HG03432 (cell line): ENCODE data around the gene MAS1.

ENCODE experiments used
- ATAC-seq: cut with Tn5 transposase; IDR thresholded peaks from one replicate; pipeline ENCODE4 v1.9.1; 2021; ENCODE audit warnings: mild to moderate bottlenecking, moderate library complexity; ENCODE audit not compliant: unreplicated experiment

Gene MAS1

DNA sequence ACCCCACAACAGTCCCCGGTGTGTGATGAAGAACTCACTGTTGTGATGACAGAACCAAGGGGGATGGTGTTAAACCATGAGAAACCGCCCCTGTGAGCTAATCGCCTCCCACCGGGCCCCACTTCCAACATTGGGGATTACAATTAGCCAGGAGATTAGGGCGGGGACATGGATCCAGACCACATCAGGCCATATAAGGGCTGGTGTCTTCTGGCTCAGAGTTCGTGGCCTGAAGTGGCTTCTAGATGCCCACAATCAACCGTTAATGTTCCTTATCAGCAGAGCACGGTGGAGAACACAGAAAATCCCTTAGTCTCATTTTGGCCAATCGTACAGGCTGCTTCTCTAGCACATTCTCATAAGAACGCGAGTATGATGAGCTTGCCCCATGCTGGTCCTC is 10.9 kb upstream of the MAS1 start:
- no peak for ATAC-seq

DNA sequence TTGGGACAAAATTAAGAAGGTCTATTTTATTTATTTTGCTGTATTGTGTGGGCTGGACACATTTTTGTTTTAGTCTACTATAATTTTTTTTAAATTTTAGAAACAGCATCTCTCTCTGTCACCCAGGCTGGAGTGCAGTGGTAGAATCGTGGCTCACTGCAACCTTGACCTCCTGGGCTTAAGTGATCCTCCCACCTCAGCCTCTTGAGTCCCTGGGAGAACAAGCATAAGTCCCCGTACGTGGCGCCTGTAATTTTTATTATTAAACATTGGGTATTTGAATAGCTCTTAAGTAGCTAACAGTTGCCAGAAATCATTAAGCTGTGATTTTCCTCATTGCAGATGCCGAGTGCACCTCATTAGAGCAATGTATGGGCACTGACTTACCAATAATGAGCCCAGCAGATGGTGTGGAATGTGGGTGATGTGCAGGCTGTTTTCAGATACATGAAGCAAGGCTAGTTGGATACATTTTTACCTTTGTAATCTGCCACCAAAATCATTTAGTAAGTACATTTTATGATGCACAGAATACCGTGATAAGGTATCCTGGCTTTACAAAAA is 10.3 kb upstream of the MAS1 start:
- no peak for ATAC-seq

DNA sequence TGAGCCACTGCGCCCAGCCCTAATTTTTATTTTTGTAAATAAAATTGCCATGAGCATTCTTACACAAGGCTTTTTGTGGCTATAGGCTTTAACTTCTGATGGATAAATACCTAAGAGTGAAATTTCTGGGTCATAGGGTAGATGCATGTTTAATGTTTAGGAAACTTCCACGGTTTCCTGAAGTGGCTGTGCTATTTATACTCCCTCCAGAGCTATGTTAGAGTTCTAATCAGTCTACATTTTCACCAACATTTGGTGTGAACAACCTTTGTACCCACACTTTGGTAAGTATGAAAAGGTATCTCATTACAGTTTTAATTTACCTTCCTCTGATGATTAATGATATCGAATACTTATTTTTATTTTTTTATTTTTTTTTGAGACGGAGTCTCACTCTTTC is 6.1 kb upstream of the MAS1 start:
- no peak for ATAC-seq

DNA sequence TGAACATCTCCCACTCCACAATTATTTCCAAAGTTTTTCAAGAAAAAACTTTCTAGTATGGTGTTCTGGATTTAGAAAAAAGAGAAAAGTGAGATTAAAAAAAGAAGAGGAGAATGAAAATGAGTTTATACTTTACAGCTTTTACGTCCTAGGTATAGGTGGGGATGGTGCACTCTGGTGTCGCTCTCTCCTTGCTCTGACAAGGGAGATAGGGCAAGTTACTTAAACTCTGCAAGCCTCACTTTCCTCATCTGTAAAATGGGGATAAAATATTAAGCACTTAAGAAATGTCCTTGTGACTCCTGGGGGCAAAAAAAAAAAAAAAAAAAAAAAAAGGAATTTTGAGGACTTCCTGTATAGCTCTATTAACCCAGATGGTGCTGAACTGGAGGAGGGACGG is 4.5 kb upstream of the MAS1 start:
- no peak for ATAC-seq

DNA sequence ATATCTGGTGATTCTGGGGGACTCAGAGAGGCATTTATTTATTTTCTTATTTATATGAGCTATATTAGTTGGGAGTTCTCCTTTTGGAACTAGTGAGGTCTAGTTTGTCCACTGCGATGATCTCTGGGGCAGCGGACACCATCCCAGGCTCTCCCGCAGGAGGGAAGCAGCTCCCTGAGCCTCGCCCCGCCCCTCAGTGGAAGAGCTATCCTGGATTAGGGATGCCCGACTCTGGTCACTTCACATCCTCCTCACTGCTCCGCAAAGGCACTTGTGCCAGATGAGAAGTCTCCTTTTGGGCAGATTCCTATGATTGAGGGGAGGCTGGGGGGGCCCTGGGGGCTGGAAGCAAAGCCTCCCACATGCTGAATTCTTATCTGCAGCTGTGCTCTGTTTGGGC is 3.6 kb upstream of the MAS1 start:
- no peak for ATAC-seq

DNA sequence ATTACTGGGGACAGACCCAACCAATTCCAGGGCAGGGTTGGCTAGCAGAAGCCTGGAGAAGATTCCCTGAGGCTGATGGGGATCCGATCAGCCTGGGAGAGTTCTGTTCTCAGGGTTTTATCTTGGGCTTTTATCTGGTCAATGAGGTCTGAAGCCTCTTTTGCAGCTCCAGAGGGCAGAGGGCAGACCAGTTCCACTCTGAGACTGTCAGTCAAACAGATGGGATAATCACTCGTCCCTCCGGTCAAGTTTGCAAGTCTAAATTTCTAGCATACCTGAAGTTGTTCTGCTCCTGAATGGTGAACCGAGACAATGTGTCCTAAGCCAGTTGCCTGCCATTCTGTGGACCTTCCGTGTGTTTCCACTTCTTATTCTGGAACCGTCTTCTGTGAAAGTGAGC is 3.0 kb upstream of the MAS1 start:
- ATAC-seq = no peak

DNA sequence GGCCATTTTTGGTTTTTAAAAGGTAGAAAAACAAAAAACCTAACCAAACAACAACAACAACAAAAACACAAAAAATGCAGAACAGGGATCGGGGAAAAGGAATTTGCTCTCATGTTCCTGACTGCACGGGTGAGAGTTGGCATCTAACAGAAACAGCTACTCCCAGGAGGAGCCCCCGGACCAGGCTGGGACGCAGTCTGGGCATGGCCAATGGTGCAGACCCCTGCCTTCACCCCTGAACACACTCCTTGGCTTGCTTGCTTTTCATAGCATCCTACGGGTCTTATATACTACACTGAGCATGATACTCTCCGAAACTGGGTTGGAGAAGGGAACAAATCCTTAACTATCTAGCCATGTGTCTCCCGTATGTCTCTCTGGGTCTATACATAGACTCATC is 587 bp upstream of the MAS1 start:
- no peak for ATAC-seq

DNA sequence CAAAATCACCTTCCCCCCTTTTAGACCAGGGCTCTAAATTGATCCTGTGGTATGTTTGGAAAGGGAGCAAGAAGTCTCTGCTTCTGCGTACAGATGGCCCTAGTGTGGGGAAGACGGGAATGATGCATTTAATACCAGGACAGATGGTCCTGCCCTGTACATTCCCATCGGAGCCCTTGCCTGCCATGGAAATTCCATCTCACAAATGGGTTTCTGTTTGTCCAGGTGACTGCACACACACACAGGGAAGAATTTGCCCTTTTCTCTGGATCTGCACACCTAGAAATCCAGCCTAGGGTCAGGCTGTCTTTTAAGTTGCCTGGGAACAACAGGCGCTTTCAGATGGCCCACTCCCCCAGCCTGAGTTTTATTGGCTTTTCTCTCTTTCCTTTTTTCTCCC is 1.3 kb downstream of the MAS1 start:
- no peak for ATAC-seq

DNA sequence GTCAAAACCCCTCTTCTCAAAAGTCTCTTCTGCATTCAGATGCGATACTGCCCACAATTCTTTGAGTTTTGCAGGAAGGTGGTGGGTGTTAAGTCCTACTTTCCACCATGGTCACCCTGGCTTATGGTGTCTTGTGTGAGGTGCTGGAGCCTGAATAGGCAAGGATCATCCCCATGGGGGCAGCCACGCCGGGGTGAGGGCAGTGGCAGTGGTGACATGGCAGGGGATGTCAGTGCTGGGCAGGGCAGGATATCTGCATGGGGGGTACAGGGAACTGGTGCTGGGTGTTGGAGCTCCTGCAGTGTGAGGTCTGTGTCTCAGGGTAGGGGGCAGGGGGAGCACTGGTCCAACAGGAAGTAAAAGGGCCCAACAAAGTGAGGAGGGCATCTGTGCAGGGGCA is 2.3 kb downstream of the MAS1 start:
- no peak for ATAC-seq

DNA sequence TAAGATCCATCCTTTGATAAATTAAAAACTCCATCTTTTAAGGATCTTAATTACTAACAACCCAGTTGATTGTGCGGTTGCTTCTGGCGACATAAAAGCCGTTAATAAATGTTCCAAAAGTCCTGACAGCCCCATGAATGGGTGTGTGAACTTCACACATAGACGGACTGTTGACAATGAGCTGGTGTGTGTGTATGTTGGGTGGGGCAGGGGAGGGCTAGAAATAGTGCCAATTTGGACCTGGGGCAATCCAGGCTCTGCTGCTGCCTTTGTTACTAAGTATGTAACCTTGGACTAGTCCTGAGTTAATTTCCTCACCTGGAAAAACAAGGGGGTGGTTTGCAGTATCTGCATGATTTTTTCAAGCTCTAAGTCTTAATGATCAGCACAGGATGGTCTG is 4.2 kb downstream of the MAS1 start:
- ATAC-seq = no peak

DNA sequence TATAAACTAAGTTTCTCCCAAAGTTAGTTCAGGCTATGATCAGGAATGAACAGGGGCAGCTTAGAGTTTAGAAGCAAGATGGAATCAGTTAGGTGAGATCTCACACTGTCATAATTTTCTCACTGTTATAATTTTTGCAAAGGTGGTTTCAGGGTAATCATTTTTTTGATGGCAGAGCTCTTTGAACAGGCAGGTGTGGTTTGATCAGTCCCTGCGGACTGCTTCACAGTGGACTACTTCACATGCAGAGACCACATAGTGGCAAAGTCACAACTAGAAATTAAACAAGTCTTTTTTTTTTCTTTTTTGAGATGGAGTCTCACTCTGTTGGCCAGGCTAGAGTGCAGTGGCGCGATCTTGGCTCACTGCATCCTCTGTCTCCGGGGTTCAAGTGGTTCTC is 6.8 kb downstream of the MAS1 start:
- no peak for ATAC-seq

DNA sequence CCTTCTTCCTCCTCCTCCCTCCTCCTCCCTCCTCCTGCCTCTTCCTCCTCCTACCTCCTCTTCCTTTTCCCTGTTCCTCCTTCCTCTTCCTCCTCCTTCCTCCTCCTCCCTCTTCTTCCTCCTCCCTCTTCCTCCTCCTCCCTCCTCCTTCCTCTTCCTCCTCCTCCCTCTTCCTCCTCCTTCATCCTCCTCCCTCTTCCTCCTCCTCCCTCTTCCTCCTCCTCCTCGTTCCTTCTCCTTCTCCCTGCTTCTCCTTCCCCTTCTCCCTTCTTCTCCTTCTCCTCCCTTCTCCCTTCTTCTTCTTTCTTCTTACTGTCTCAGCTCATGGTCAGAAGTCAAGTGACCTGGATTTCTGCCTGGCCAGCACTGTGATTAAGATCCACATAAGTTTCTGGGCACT is 7.7 kb downstream of the MAS1 start:
- no peak for ATAC-seq

DNA sequence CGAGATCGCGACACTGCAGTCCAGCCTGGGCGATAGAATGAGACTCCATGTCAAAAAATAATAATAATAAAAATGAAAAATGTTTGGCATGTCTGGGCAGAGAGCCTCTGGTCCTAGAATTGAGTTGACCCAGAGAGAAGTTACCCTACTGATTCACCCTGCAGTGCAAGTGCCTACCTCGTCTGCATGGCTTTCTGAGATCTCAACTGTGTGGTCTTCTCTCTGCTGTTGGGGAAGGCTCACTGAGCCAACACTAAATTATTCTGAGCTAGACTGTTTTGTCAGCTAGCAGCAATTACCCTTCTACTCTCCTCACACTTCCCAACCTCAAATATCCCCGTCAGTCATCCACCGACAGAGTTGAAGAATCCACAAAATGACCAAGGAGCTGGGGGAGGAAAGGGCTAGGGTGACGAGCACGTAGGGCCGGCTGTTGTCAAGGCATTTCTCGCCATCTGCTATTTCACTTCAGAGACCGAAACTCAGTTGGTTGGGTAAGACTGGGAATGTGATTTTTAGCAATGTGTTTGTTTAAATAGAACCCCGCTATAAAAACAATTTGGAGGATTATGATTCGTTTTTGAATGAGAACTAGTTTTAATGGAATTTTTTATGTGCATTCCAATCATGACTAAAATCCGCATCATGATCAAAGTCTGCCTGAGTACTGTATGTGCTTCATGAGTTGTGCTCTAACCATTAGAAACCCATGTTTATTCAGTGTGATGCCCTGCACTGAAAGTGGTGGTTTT is 9.4 kb downstream of the MAS1 start:
- ATAC-seq = no peak

DNA sequence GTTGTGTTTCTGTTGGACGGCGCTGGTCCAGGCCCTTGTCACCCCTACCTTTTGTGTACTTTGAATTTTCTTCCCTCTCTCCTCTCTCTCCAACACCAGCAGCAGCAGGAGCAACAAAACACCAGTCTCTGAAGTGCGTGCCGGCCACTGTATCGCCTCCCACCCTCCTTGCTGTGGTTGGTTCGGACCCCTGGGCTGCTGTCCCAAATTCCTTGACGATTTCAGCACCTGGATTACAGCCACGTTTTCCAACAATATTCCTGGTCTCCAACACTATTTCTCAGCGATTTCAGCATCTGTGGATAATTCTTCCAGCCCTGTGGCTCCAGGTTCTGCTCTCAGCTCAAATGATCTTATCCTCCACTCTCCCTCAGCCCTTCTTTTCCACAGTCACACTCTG is 11.8 kb downstream of the MAS1 start:
- ATAC-seq = no peak

DNA sequence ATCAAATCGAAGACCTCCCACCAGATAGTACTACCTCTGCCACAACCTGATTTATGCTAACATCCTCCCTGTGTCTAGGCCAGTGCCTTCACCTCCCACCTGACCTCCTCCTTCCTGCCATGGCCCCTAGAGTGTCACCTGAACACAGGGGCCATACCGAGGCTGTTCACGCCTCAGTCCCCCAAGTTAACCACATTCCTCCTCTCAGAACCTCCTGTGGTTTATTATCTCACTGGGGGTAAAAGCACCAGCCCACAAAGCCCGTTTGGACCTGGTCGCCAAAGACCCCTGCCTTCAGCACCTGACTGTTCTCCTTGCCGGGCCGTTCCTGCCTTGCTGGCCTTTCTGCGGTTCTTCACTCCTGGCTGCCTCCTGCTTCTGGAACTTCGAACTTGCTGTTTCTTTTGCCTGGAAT is 13.7 kb downstream of the MAS1 start:
- peak; percentile 52 for ATAC-seq

DNA sequence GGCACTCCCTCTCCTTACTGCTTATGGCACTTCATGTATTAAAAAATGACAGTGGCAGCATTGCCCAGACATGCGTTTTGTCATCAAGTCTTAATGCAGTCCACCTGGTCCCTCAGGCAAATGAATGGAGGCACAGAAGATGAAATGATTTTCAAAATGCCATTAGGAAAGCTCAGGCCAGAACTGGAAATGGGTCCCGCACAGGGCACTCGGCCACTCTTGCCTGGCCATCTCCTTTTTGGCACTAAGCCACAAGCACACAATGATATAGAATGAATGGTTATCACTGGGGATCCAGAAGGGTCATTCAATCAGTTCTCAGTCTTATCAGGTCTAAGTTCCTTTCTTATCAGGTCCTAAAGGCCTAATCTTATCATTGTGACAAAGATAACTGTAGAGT is 15.6 kb downstream of the MAS1 start:
- no peak for ATAC-seq

DNA sequence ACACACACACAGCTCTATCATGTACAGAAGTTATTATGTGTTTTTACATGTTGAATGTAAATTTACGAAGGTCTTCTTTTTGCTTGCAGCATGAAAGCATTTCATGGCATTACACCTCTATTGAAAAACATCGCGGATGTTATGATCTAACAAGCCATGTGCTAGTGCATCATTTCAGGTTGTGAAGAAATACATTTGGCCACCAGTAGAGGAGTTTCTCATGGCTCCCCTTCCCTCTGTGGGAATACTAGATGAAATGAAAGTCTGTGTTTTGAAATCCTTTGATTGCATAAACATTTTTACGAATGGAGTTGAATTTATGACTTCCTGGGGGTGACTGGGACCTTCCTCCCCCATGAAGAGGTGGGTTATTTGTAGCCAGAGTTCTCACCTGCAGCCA is 17.7 kb downstream of the MAS1 start:
- ATAC-seq = no peak

DNA sequence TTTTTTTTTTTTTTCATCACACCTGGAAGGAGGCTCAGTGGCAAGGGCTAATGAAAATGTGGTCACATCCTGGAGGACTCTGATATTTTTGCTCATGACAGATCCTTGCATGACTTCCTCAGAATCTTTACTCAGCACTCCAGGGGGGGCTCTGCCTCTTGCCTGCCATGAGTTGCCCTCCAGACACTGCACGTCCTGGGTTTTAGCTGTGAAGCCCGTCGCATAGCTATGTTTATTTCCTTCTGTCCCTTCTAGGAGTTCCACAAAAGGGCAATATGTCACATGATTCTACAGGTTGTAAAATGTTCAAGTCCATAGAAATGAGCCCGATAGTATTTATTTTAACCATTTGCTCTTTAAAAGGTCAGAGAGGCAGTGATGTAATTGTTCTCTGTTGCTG is 18.2 kb downstream of the MAS1 start:
- ATAC-seq = no peak

DNA sequence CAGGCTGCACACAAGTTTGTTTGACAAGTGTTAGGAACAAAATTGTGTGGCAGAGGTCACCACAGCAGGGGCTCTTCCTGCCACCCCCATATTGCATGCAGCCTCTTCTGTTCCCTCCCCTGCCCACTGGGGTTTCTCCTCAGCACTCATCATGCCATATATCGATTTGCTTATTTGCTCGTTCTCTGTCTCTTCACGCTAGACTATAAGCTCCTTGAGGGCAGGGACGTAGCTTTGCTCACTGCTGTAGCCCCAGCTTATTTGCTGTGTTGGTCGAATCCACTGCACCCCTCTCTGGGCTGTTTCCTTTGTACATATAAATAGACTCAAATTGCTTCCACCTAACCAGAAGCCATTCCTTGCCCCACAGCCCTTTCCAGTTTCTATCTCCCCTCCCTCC is 19.6 kb downstream of the MAS1 start:
- no peak for ATAC-seq

DNA sequence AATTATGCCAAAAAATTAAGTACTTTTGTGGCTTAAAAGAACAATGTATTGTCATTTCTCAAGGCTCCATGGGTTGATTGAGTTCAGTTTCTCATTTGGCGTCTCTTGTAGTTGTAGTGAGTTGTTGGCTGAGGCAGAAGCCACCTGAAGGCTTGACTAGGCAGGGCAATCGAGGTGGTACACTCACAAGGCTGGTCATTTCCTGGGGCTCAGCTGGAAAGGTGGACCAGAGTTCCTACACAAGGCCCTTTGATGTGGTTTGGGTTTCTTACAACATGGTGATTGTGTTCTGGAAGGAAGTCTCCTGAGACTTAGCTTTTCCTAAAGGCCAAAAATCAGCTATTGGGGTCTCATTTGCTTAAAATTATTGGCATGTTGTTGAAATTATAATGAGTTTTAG is 22.6 kb downstream of the MAS1 start:
- ATAC-seq = no peak

DNA sequence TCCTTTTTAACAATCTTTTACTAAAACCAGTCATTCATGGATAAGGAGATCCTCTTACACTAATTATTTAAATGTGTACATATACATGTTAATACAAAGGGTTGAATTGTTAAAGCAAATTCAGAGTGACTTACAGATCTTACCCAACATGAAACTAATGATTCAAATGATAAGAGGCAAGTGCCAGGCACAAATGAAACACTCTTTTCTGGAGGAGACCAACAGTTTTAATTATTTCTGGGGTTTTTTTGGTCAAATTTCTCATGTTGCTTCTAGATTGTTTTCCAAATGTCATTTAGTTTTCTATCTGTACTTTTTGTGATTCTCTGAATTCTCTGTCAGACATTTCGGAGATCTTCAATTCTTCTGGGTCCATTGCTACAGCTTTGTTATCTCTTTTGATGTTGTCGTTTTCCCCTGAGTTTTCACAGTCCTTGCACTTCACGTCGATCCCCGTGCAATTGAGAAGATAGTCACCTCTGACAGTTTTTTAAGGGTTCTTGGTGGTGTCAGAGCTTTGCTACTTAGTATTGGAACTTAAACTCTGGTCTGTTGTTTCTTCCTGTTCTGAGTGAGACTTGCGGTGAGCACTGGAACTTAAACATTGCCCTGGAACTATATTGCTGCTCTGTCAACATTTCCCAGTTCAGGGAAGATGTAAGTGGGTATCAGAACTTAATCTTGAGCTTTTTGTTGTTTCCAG is 23.2 kb downstream of the MAS1 start:
- no peak for ATAC-seq

DNA sequence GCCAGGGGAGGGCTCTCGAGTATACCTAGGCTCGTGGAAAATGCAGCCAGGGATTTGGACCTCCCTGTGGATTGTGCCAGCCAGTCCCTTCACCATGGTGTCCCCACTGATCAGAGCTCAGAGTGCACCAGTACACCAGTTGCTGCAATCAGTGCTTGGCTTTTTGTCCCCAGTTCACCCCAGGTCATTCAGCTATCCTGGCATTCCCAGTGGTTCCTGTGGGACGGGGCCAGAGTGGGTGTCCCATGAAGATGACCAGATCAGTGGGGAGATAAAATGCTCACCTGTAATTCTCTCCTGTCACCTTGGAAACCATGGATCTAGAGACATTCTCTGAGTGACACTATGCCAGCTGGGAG is 23.8 kb downstream of the MAS1 start:
- no peak for ATAC-seq

DNA sequence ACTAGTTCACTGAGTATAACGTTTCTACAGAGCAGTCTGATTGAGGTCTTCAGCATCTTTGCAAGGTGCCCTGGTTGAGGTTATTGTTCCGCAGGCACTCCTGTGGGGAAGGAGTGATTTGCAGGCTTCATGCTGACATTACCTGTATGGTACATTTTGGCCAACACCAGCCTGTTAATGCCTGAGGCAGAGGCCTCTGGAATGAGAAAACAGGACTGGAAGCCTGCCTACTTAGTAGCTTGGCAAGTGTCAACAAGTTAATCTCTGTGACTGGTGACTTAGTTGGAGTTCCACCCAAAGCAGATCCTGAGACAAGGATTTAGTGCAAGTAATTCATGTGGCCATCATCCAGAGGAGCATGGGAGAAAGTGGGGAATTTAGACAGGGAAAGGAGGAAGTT is 24.6 kb downstream of the MAS1 start:
- no peak for ATAC-seq
